HEK293 (cell line): ENCODE data around the gene GALNS.

Source experiments
- EGR2 ChIP-seq: fragments of 450-650 bp; formaldehyde crosslinking; IDR thresholded peaks from 2 replicates; pipeline ENCODE4 v1.5.1; 2016; ENCODE audit warnings: low read depth, missing biosample characterization, missing genetic modification characterization
- GLI2 ChIP-seq: fragments of 450-650 bp; formaldehyde crosslinking; IDR thresholded peaks from 2 replicates; pipeline ENCODE4; 2017; ENCODE audit warnings: missing biosample characterization, missing genetic modification characterization, low read depth, borderline replicate concordance
- GLIS1 ChIP-seq: fragments of 450-650 bp; formaldehyde crosslinking; IDR thresholded peaks from 2 replicates; pipeline ENCODE4 v1.5.1; 2016; ENCODE audit warnings: missing biosample characterization, missing genetic modification characterization
- HOXC10 ChIP-seq: sonication (generic); formaldehyde crosslinking; IDR thresholded peaks from 2 replicates; pipeline ENCODE4 v1.8.1; 2023; ENCODE audit warnings: mild to moderate bottlenecking, missing genetic modification reagents
- MEIS1 ChIP-seq: sonication (generic); formaldehyde crosslinking; IDR thresholded peaks from 2 replicates; pipeline ENCODE4 v1.8.1; 2022; ENCODE audit warnings: missing genetic modification reagents, mild to moderate bottlenecking, borderline replicate concordance
- OSR2 ChIP-seq: fragments of 450-650 bp; formaldehyde crosslinking; IDR thresholded peaks from 2 replicates; pipeline ENCODE4 v1.5.1; 2016; ENCODE audit warnings: missing biosample characterization, missing genetic modification characterization
- OVOL3 ChIP-seq: fragments of 450-650 bp; formaldehyde crosslinking; IDR thresholded peaks from 2 replicates; pipeline ENCODE4 v1.5.1; 2016; ENCODE audit warnings: missing biosample characterization, missing genetic modification characterization
- PRDM2 ChIP-seq: fragments of 450-650 bp; formaldehyde crosslinking; IDR thresholded peaks from 2 replicates; pipeline ENCODE4 v1.5.1; 2016; ENCODE audit warnings: missing biosample characterization, missing genetic modification characterization, borderline replicate concordance
- PRDM6 ChIP-seq: fragments of 450-650 bp; formaldehyde crosslinking; IDR thresholded peaks from 2 replicates; pipeline ENCODE4 v1.5.1; 2017; ENCODE audit warnings: missing biosample characterization, missing genetic modification characterization
- ZFHX2 ChIP-seq: fragments of 450-650 bp; formaldehyde crosslinking; conservative IDR thresholded peaks from 2 replicates; pipeline ENCODE4 v1.5.1; 2016; ENCODE audit warnings: missing biosample characterization, missing genetic modification characterization
- ZFP41 ChIP-seq: fragments of 450-650 bp; formaldehyde crosslinking; IDR thresholded peaks from 2 replicates; pipeline ENCODE4 v1.5.1; 2016; ENCODE audit warnings: missing biosample characterization, missing genetic modification characterization, borderline replicate concordance
- ZNF114 ChIP-seq: fragments of 450-650 bp; formaldehyde crosslinking; IDR thresholded peaks from 2 replicates; pipeline ENCODE4 v1.5.0; 2017; ENCODE audit warnings: missing biosample characterization, missing genetic modification characterization
- ZNF132 ChIP-seq: fragments of 450-650 bp; formaldehyde crosslinking; IDR thresholded peaks from 2 replicates; pipeline ENCODE4 v1.5.1; 2017; ENCODE audit warnings: missing biosample characterization, missing genetic modification characterization, borderline replicate concordance
- ZNF146 ChIP-seq: fragments of 450-650 bp; formaldehyde crosslinking; IDR thresholded peaks from 2 replicates; pipeline ENCODE4 v1.5.1; 2016; ENCODE audit warnings: missing biosample characterization, missing genetic modification characterization
- ZNF169 ChIP-seq: fragments of 450-650 bp; formaldehyde crosslinking; IDR thresholded peaks from 2 replicates; pipeline ENCODE4 v1.5.1; 2016; ENCODE audit warnings: missing biosample characterization, missing genetic modification characterization
- ZNF223 ChIP-seq: fragments of 450-650 bp; formaldehyde crosslinking; IDR thresholded peaks from 2 replicates; pipeline ENCODE4 v1.5.1; 2016; ENCODE audit warnings: missing biosample characterization, missing genetic modification characterization
- ZNF37A ChIP-seq: fragments of 450-650 bp; IDR thresholded peaks from 2 replicates; pipeline ENCODE4 v1.5.1; 2018; ENCODE audit warnings: missing biosample characterization, missing genetic modification characterization
- ZNF433 ChIP-seq: fragments of 450-650 bp; formaldehyde crosslinking; IDR thresholded peaks from 2 replicates; pipeline ENCODE4 v1.5.1; 2016; ENCODE audit warnings: missing biosample characterization, missing genetic modification characterization, low read depth
- ZNF501 ChIP-seq: fragments of 450-650 bp; formaldehyde crosslinking; IDR thresholded peaks from 2 replicates; pipeline ENCODE4 v1.5.1; 2016; ENCODE audit warnings: missing biosample characterization, missing genetic modification characterization
- ZNF514 ChIP-seq: fragments of 450-650 bp; formaldehyde crosslinking; IDR thresholded peaks from 2 replicates; pipeline ENCODE4 v1.5.1; 2016; ENCODE audit warnings: missing biosample characterization, missing genetic modification characterization
- ZNF580 ChIP-seq: fragments of 450-650 bp; formaldehyde crosslinking; IDR thresholded peaks from 2 replicates; pipeline ENCODE4 v1.5.1; 2016; ENCODE audit warnings: missing biosample characterization, missing genetic modification characterization
- ZNF624 ChIP-seq: fragments of 450-650 bp; formaldehyde crosslinking; IDR thresholded peaks from 2 replicates; pipeline ENCODE4 v1.5.1; 2017; ENCODE audit warnings: missing biosample characterization, missing genetic modification characterization
- ZNF664 ChIP-seq: fragments of 450-650 bp; formaldehyde crosslinking; IDR thresholded peaks from 2 replicates; pipeline ENCODE4 v1.5.1; 2016; ENCODE audit warnings: missing biosample characterization, missing genetic modification characterization
- ZNF707 ChIP-seq: fragments of 450-650 bp; formaldehyde crosslinking; IDR thresholded peaks from 2 replicates; pipeline ENCODE4 v1.5.1; 2016; ENCODE audit warnings: missing biosample characterization, missing genetic modification characterization
- ZNF776 ChIP-seq: fragments of 450-650 bp; formaldehyde crosslinking; IDR thresholded peaks from 2 replicates; pipeline ENCODE4 v1.5.0; 2017; ENCODE audit warnings: missing biosample characterization, missing genetic modification characterization, borderline replicate concordance
- ZXDB ChIP-seq: fragments of 450-650 bp; formaldehyde crosslinking; IDR thresholded peaks from 2 replicates; pipeline ENCODE4 v1.5.1; 2016; ENCODE audit warnings: missing biosample characterization, missing genetic modification characterization
- TF ChIP-seq, protein P1 (sequence below): fragments of 450-650 bp; formaldehyde crosslinking; IDR thresholded peaks from 2 replicates; pipeline ENCODE4 v1.5.1; 2016; ENCODE audit warnings: missing biosample characterization, missing genetic modification characterization
- TF ChIP-seq, protein P2 (sequence below): fragments of 450-650 bp; formaldehyde crosslinking; IDR thresholded peaks from 2 replicates; pipeline ENCODE4 v1.5.1; 2016; ENCODE audit warnings: missing biosample characterization, missing genetic modification characterization

GALNS gene

GRCh38 chr16:88811769-88812512 is 44.8 kb downstream of the GALNS start, which contains the start of gene APRT (continued):
- TF ChIP-seq ZFHX2 (tag by site-specific recombination) (peak; percentile 98), ZNF624 (tag by site-specific recombination) (peak; percentile 68; the same call in 1 of the 2 replicates), ZXDB (tag by site-specific recombination) (peak; percentile 72; the same call in 1 of the 2 replicates), ZNF664 (tag by site-specific recombination) (no peak), ZNF223 (tag by site-specific recombination) (no peak; the same call in 1 of the 2 replicates), ZNF514 (tag by site-specific recombination) (no peak), ZNF114 (tag by site-specific recombination) (no peak), ZNF37A (no peak), PRDM2 (no peak), HOXC10 (no peak), PRDM6 (tag by site-specific recombination) (no peak), ZNF132 (tag by site-specific recombination) (no peak), ZNF776 (tag by site-specific recombination) (no peak), ZNF169 (tag by site-specific recombination) (no peak), ZFP41 (tag by site-specific recombination) (no peak), ZNF580 (no peak), MEIS1 (CRISPR knock-in tag) (no peak), ZNF501 (peak; percentile 32; the same call in 1 of the 2 replicates), EGR2 (tag by site-specific recombination) (peak; percentile 97), GLIS1 (tag by site-specific recombination) (no peak), ZNF707 (tag by site-specific recombination) (no peak), GLI2 (tag by site-specific recombination) (no peak), ZNF146 (tag by site-specific recombination) (0 out of 2 replicates have a peak, but pooled peaks have one; percentile 5), ZNF433 (tag by site-specific recombination) (no peak), OVOL3 (tag by site-specific recombination) (peak; percentile 67; the same call in 1 of the 2 replicates), OSR2 (tag by site-specific recombination) (no peak)
- TF ChIP-seq, protein P1, sequence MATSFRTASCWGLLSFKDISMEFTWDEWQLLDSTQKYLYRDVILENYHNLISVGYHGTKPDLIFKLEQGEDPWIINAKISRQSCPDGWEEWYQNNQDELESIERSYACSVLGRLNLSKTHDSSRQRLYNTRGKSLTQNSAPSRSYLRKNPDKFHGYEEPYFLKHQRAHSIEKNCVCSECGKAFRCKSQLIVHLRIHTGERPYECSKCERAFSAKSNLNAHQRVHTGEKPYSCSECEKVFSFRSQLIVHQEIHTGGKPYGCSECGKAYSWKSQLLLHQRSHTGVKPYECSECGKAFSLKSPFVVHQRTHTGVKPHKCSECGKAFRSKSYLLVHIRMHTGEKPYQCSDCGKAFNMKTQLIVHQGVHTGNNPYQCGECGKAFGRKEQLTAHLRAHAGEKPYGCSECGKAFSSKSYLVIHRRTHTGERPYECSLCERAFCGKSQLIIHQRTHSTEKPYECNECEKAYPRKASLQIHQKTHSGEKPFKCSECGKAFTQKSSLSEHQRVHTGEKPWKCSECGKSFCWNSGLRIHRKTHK, result no peak
- TF ChIP-seq, protein P2, sequence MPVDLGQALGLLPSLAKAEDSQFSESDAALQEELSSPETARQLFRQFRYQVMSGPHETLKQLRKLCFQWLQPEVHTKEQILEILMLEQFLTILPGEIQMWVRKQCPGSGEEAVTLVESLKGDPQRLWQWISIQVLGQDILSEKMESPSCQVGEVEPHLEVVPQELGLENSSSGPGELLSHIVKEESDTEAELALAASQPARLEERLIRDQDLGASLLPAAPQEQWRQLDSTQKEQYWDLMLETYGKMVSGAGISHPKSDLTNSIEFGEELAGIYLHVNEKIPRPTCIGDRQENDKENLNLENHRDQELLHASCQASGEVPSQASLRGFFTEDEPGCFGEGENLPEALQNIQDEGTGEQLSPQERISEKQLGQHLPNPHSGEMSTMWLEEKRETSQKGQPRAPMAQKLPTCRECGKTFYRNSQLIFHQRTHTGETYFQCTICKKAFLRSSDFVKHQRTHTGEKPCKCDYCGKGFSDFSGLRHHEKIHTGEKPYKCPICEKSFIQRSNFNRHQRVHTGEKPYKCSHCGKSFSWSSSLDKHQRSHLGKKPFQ (tag by site-specific recombination), result no peak
